Activated T-helper 1 cell treated with anti-CD3 and anti-CD28 coated beads, Interleukin-2, amount 50 U/mL, for 16 hours (primary cell): ENCODE results near the gene NUTM2D.
"Not testable (repeated sequence)": the region's sequence is repeated elsewhere in the genome, so short reads cannot be mapped to it uniquely, and the experiment has no call there.

Experiments used
- DNase-seq, 2 donors: peaks; one replicate each; pipeline ENCODE4 v3.0.0-alpha.2; 2020; ENCODE audit warnings: low read depth in 1 of 2, low spot score in 1 of 2

Gene NUTM2D

DNA sequence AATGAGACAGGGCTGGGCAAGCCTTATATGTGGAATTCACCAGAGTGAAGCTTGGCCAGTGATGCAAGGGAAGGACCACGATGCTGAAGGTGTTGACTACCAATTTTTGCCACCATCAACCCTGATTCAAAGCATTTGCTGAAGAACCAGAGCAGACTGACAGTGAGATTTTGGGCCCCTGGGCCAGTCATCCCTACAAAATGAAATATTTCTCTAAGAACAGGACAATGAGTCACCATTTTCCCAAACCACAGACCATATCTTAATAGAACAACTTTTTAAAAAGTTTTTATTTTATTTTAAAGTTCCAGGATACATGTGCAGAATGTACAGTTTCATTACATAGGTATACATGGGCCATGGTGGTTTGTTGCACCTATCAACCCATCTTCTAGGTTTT lies 16.5 kb downstream of the NUTM2D start:
- not testable (repeated sequence) for DNase-seq

- DNase-seq, result not testable (repeated sequence)
Observed at GRCh38 chr10:87379115-87379514, 21.6 kb downstream of the NUTM2D start.

DNA sequence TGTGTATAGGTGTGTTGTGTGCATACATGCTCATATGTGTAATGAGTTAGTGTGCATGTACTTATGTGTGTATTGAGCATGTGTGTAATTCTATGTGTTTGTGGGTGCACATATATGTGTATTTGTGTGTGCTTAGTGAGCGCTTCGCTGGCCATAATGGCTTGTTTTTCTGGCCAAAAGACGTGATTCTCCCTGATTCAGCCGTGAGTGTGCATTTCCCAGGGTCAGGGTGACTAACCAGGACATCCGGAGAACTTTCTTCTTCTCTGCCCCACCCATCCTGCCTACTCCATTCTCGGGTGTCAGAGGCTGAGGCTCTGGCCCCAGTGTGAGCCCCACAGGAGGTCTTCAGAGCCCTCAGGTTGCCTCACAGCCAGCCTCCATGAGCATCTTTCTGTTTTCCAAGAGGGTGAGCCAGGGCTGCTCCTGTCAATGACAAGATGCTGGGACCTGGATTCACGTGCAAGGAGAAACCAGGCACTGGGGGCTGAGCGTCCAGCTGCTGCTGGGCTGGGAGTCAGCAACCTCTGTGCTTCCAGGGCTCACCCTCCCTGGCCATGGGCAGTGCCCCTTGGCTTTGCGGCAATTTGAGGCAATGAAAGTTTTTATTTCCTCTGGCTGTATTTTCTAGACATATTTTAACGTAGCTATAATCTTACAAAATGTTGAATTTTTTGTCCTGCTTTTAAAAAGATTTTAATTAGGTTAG lies 25.8 kb downstream of the NUTM2D start:
- not testable (repeated sequence) for DNase-seq

GRCh38 chr10:87384283-87384682 lies 26.7 kb downstream of the NUTM2D start:
- not testable (repeated sequence) for DNase-seq

GRCh38 chr10:87385762-87386360 lies 28.3 kb downstream of the NUTM2D start:
- not testable (repeated sequence) for DNase-seq

- not testable (repeated sequence) for DNase-seq
Observed at GRCh38 chr10:87391360-87391759, 33.8 kb downstream of the NUTM2D start.

GRCh38 chr10:87396206-87396605 lies 38.7 kb downstream of the NUTM2D start:
- DNase-seq, result not testable (repeated sequence)

GRCh38 chr10:87398436-87398835 lies 40.9 kb downstream of the NUTM2D start:
- not testable (repeated sequence) for DNase-seq

- DNase-seq, result not testable (repeated sequence)
Observed at GRCh38 chr10:87407516-87408467, 50.2 kb downstream of the NUTM2D start.

GRCh38 chr10:87413921-87414320 lies 56.4 kb downstream of the NUTM2D start:
- DNase-seq, result not testable (repeated sequence)
